ENCODE data around the gene CLIC5.

CLIC5 gene

DNA sequence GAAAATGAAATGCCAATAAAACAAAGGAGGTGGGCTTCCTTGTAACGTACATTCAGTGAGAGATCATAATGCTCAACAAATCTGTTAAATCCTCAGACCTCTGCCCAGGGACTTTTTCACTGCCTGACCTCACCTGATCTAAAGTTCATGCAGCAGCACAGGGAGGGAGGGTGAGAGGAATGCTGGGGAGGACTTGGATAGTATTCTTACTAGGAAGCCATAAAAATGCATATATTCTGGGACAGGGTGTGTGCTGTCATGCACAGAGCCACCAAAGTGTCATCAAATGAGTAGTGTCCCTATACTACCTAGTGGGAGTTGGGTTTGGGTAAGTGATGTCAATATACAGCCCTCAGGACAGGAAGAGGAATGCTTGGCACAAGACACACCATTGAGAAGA, 32.6 kb downstream of the CLIC5 start:
- no peak overlapping the region for H2AFZ ChIP-seq (ENCODE audit: low read depth)
- no peak overlapping the region for H3K4me2 ChIP-seq
- TF ChIP-seq, protein P1, sequence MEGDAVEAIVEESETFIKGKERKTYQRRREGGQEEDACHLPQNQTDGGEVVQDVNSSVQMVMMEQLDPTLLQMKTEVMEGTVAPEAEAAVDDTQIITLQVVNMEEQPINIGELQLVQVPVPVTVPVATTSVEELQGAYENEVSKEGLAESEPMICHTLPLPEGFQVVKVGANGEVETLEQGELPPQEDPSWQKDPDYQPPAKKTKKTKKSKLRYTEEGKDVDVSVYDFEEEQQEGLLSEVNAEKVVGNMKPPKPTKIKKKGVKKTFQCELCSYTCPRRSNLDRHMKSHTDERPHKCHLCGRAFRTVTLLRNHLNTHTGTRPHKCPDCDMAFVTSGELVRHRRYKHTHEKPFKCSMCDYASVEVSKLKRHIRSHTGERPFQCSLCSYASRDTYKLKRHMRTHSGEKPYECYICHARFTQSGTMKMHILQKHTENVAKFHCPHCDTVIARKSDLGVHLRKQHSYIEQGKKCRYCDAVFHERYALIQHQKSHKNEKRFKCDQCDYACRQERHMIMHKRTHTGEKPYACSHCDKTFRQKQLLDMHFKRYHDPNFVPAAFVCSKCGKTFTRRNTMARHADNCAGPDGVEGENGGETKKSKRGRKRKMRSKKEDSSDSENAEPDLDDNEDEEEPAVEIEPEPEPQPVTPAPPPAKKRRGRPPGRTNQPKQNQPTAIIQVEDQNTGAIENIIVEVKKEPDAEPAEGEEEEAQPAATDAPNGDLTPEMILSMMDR (conservative IDR thresholded peaks at IDR 0.05; ENCODE audit: low read depth, low read length), result no peak
- H3K27ac ChIP-seq, result no peak overlapping the region
- no peaks in the 10 kb centered on the region for H3K36me3 ChIP-seq (ENCODE audit: insufficient read depth)
- no peaks in the 10 kb centered on the region for H4K20me1 ChIP-seq (ENCODE audit: insufficient read depth)
- H3K9ac ChIP-seq, result no peak overlapping the region
- no peaks in the 10 kb centered on the region for H3K79me2 ChIP-seq (ENCODE audit: insufficient read depth, low read depth)
- no peak overlapping the region for H3K4me3 ChIP-seq (IDR thresholded peaks at IDR 0.05; ENCODE audit: insufficient read depth, low read depth, low read length)
- H3K4me1 ChIP-seq (ENCODE audit: low read depth, poor library complexity, severe bottlenecking), result peaks cover 10% of the 10 kb centered on the region
- H3K27me3 ChIP-seq (ENCODE audit: insufficient read depth, low read depth), result no peaks in the 10 kb centered on the region

DNA sequence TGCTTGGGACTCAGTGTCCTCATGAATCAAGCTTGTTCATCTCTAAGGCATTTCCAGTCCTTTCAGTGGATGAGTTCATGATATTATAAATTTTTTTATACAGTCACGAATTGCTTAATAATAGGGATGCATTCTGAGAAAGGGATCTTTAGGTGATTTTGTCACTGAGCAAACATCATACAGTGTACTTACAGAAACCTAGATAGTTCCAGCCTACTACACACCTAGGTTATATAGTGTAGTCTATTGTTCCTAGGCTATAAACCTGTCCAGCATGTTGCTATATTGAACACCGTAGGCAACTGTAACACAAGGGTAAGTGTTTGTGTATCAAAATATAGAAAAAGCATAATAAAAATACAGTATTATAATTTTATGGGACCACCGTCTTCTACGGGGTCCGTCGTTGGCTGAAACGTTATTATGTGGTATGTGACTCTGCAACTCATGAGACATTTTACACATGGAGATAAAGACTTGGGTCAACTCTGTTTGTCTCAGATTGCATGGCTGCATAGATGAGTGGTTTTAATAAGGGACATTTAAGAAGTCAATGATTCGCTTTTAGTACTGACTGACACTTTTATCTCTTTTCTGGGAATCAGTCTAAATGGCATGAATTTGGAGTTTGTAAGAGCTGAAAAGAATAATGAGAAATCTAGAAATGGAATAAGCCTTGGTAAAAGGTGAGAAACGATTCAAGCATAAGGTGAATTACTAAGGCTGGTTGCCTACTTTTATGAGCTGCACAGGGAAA, 33.2 kb downstream of the CLIC5 start:
- H3K4me1 ChIP-seq (ENCODE audit: low read depth, poor library complexity, severe bottlenecking), result peaks cover 4% of the 10 kb centered on the region
- no peak overlapping the region for H3K4me2 ChIP-seq
- no peaks in the 10 kb centered on the region for H4K20me1 ChIP-seq (ENCODE audit: insufficient read depth)
- H2AFZ ChIP-seq (ENCODE audit: low read depth), result no peak overlapping the region
- no peaks in the 10 kb centered on the region for H3K27me3 ChIP-seq (ENCODE audit: insufficient read depth, low read depth)
- no peak overlapping the region for H3K27ac ChIP-seq
- H3K9ac ChIP-seq, result no peak overlapping the region
- no peaks in the 10 kb centered on the region for H3K79me2 ChIP-seq (ENCODE audit: insufficient read depth, low read depth)
- H3K4me3 ChIP-seq (IDR thresholded peaks at IDR 0.05; ENCODE audit: insufficient read depth, low read depth, low read length), result no peak overlapping the region
- TF ChIP-seq, protein P1 (conservative IDR thresholded peaks at IDR 0.05; ENCODE audit: low read depth, low read length), result no peak
- no peaks in the 10 kb centered on the region for H3K36me3 ChIP-seq (ENCODE audit: insufficient read depth)

DNA sequence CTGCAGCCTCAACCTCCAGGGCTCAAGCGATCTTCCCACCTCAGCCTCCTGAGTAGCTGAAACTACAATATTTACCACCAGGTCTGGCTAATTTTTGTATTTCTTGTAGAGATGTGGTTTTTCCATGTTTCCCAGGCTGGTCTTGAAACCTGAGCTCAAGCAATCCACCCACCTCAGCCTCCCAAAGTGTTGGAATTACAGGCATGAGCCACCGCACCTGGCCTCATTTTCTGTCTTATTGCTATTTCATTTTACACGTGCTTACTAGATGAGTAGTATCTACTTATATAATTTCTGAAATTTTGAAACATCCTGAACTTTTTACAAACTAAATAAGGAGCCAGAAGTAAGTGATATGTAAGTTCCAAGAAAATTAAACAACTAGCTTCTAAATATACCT, 34.6 kb downstream of the CLIC5 start:
- Histone ChIP-seq H3K9ac (no peak overlapping the region), H2AFZ (ENCODE audit: low read depth) (no peak overlapping the region), H3K4me2 (no peak overlapping the region), H3K79me2 (ENCODE audit: insufficient read depth, low read depth) (no peaks in the 10 kb centered on the region), H3K36me3 (ENCODE audit: insufficient read depth) (no peaks in the 10 kb centered on the region), H4K20me1 (ENCODE audit: insufficient read depth) (no peaks in the 10 kb centered on the region), H3K4me1 (ENCODE audit: low read depth, poor library complexity, severe bottlenecking) (no peaks in the 10 kb centered on the region), H3K27me3 (ENCODE audit: insufficient read depth, low read depth) (no peaks in the 10 kb centered on the region), H3K4me3 (IDR thresholded peaks at IDR 0.05; ENCODE audit: insufficient read depth, low read depth, low read length) (no peak overlapping the region), H3K27ac (no peak overlapping the region)
- TF ChIP-seq, protein P1 (conservative IDR thresholded peaks at IDR 0.05; ENCODE audit: low read depth, low read length), result no peak

DNA sequence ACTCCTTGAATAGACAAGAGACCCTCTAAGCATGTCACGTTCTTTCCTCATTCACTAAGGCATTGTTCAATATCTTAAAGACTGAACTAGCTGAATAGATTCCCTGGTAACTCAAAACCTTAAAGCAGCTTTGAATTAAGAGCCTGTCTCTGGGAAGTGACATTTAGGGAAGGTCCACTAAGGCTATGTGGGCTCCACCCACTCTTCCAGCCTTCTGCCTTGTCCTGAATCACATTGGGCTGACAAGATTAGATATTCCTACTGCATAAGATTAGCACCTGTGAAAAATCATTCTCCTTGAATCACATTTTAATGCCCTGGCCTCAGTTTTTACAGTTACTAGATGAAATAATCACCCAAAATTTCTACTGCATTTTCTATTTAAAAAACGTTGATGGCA, 36.3 kb downstream of the CLIC5 start:
- Histone ChIP-seq H3K27ac (no peak overlapping the region), H3K4me3 (IDR thresholded peaks at IDR 0.05; ENCODE audit: insufficient read depth, low read depth, low read length) (no peak overlapping the region), H4K20me1 (ENCODE audit: insufficient read depth) (no peaks in the 10 kb centered on the region), H3K79me2 (ENCODE audit: insufficient read depth, low read depth) (no peaks in the 10 kb centered on the region), H3K4me1 (ENCODE audit: low read depth, poor library complexity, severe bottlenecking) (peaks cover 16% of the 10 kb centered on the region), H2AFZ (ENCODE audit: low read depth) (no peak overlapping the region), H3K36me3 (ENCODE audit: insufficient read depth) (no peaks in the 10 kb centered on the region), H3K4me2 (no peak overlapping the region), H3K9ac (no peak overlapping the region), H3K27me3 (ENCODE audit: insufficient read depth, low read depth) (no peaks in the 10 kb centered on the region)
- TF ChIP-seq, protein P1 (conservative IDR thresholded peaks at IDR 0.05; ENCODE audit: low read depth, low read length), result no peak
